Neural crest cell (in vitro differentiated cells): Measurements from ENCODE around the gene GLT1D1. TPM values are rescaled to one million over a fixed set of nuclear protein-coding genes. Genes with fewer than 3 reads are reported as not detected.
A peak's percentile ranks its signal among the peaks of the same experiment; 100 is the strongest.

Source experiments
- DNase-seq: peaks from one replicate; pipeline ENCODE4 v3.0.0; 2021; ENCODE audit warnings: low read depth, mixed read lengths, low spot score
- H3K27ac Mint-ChIP-seq: one replicate; pipeline ENCODE4 v1.8.0; 2021; ENCODE audit warnings: mild to moderate bottlenecking, mixed read lengths; ENCODE audit not compliant: unreplicated experiment
- H3K27me3 Mint-ChIP-seq: 2 replicates; pipeline ENCODE4 v1.8.0; 2021; ENCODE audit warnings: low read depth, mild to moderate bottlenecking, mixed read lengths
- H3K36me3 Mint-ChIP-seq: 2 replicates; pipeline ENCODE4 v1.8.0; 2021; ENCODE audit warnings: low read depth, mild to moderate bottlenecking, mixed read lengths
- H3K4me1 Mint-ChIP-seq: 2 replicates; pipeline ENCODE4 v1.8.0; 2021; ENCODE audit warnings: mixed read lengths
- H3K4me3 Mint-ChIP-seq: one replicate; pipeline ENCODE4 v1.8.0; 2021; ENCODE audit warnings: mild to moderate bottlenecking, mixed read lengths
- H3K9me3 Mint-ChIP-seq: 2 replicates; pipeline ENCODE4 v1.8.0; 2021; ENCODE audit warnings: mixed read lengths
- CTCF ChIP-seq: fragments of 200-600 bp; sonication (generic); conservative IDR thresholded peaks from 2 replicates; pipeline ENCODE4 v1.5.0; 2021; ENCODE audit warnings: antibody characterized with exemption, mild to moderate bottlenecking
- total RNA-seq: library from RNA; stranded (reverse); gene quantifications from 2 replicates; pipeline ENCODE4 v1.2.1, GENCODE V29; 2021

The GLT1D1 gene
- total RNA-seq, 1 donor from 2014 or later = 7.4 TPM

GRCh38 chr12:128911861-128912260 lies 58.6 kb downstream of the GLT1D1 start:
- TF ChIP-seq CTCF = no peak
- H3K27ac Mint-ChIP-seq = no peak overlapping the region
- no peaks in the 10 kb centered on the region for H3K27me3 Mint-ChIP-seq
- no peaks in the 10 kb centered on the region for H3K4me1 Mint-ChIP-seq
- DNase-seq = no peak
- H3K9me3 Mint-ChIP-seq = no peaks in the 10 kb centered on the region
- H3K4me3 Mint-ChIP-seq = no peak overlapping the region
- no peaks in the 10 kb centered on the region for H3K36me3 Mint-ChIP-seq

- no peaks in the 10 kb centered on the region for H3K36me3 Mint-ChIP-seq
- no peak overlapping the region for H3K27ac Mint-ChIP-seq
- H3K9me3 Mint-ChIP-seq = no peaks in the 10 kb centered on the region
- TF ChIP-seq CTCF = no peak
- H3K27me3 Mint-ChIP-seq = no peaks in the 10 kb centered on the region
- no peak overlapping the region for H3K4me3 Mint-ChIP-seq
- no peak for DNase-seq
- no peaks in the 10 kb centered on the region for H3K4me1 Mint-ChIP-seq
Observed at GRCh38 chr12:128914908-128915563, 61.8 kb downstream of the GLT1D1 start.

- no peak overlapping the region for H3K27ac Mint-ChIP-seq
- H3K27me3 Mint-ChIP-seq = no peaks in the 10 kb centered on the region
- no peak overlapping the region for H3K4me3 Mint-ChIP-seq
- no peaks in the 10 kb centered on the region for H3K9me3 Mint-ChIP-seq
- no peaks in the 10 kb centered on the region for H3K4me1 Mint-ChIP-seq
- TF ChIP-seq CTCF = no peak
- H3K36me3 Mint-ChIP-seq = no peaks in the 10 kb centered on the region
- DNase-seq = no peak
Observed at GRCh38 chr12:128916425-128916824, 63.1 kb downstream of the GLT1D1 start.

GRCh38 chr12:128918481-128919260 lies 65.4 kb downstream of the GLT1D1 start:
- Mint-ChIP-seq H3K27me3 (no peaks in the 10 kb centered on the region), H3K27ac (peak overlapping the region; percentile 76), H3K9me3 (no peaks in the 10 kb centered on the region), H3K4me3 (no peak overlapping the region), H3K4me1 (no peaks in the 10 kb centered on the region), H3K36me3 (no peaks in the 10 kb centered on the region)
- TF ChIP-seq CTCF = no peak
- no peak for DNase-seq

- H3K27me3 Mint-ChIP-seq = no peaks in the 10 kb centered on the region
- no peak overlapping the region for H3K4me3 Mint-ChIP-seq
- no peak for DNase-seq
- H3K9me3 Mint-ChIP-seq = no peaks in the 10 kb centered on the region
- TF ChIP-seq CTCF = no peak
- no peak overlapping the region for H3K27ac Mint-ChIP-seq
- H3K4me1 Mint-ChIP-seq = no peaks in the 10 kb centered on the region
- H3K36me3 Mint-ChIP-seq = no peaks in the 10 kb centered on the region
Observed at GRCh38 chr12:128920468-128920867, 67.2 kb downstream of the GLT1D1 start.
